ENCODE measurements around the gene PTPN2.

PTPN2 gene

GRCh38 chr18:12750076-12750714 lies 133.8 kb downstream of the PTPN2 start:
- TF ChIP-seq CTCF (IDR thresholded peaks at IDR 0.05; ENCODE audit: extremely low read depth, missing control alignments) = no peak
- no peak for DNase-seq (ENCODE audit: low spot score)

- no peak for DNase-seq (ENCODE audit: low spot score)
- no peak for TF ChIP-seq CTCF (IDR thresholded peaks at IDR 0.05; ENCODE audit: extremely low read depth, missing control alignments)
These were observed 134.9 kb downstream of the PTPN2 start for GRCh38 chr18:12749121-12749520.

DNA sequence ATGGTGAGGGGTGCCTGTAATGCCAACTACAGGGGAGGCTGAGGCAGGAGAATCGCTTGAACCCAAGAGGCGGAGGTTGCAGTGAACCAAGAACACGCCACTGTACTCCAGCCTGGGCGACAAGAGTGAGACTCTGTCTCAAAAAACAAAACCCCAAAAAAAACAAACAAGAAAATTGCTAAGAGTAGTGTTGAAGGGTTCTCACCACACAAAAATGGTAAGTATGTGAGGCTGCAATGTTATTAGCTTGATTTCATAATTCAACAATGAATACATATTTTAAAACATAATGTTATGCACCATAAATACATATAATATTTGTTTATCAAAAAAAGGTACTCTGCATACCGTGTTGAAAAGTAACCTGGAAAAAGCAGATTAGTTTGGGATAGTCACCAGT lies 135.4 kb downstream of the PTPN2 start:
- no peak for DNase-seq (ENCODE audit: low spot score)

DNA sequence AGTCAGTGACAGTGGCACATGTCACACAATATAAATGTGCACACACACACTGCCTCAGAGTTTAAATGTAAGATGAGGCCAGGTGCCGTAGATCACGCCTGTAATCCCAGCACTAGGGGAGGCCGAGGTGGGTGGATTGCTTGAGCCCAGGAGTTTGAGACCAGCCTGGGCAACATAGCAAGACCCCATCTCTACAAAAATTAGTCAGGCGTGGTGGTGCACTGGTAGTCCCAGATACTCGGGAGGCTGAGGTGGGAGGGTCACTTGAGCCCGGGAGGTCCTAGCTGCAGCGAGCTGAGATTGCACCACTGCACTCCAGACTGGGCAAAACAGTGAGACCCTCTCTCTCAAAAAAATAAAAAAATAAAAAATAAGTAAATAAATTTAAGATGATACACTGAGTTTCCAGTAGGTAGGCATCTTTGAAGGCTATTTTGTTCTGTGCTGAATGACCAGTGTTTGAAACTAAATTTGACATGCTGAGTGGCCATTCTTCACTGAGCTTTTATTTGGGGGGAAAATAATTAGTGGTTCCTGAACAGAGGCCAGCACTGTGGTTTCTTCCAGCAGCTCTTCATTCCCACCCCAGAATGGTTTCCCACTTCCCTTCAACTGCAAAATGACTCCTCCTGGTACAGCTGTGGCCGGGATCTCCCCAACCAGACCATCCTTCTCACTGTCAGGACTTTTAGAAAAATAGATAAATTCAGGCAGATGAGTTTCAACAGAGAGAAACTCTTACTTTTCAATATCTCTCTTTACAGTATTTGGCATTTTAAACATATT lies 136.3 kb downstream of the PTPN2 start:
- TF ChIP-seq CTCF (IDR thresholded peaks at IDR 0.05; ENCODE audit: extremely low read depth, missing control alignments) = no peak
- no peak for DNase-seq (ENCODE audit: low spot score)

More for the DNA sequence above, 135.4 kb downstream of the PTPN2 start:
- TF ChIP-seq CTCF (IDR thresholded peaks at IDR 0.05; ENCODE audit: extremely low read depth, missing control alignments) = no peak

GRCh38 chr18:12745095-12745795 lies 138.8 kb downstream of the PTPN2 start:
- TF ChIP-seq CTCF (IDR thresholded peaks at IDR 0.05; ENCODE audit: extremely low read depth, missing control alignments) = no peak
- no peak for DNase-seq (ENCODE audit: low spot score)

DNA sequence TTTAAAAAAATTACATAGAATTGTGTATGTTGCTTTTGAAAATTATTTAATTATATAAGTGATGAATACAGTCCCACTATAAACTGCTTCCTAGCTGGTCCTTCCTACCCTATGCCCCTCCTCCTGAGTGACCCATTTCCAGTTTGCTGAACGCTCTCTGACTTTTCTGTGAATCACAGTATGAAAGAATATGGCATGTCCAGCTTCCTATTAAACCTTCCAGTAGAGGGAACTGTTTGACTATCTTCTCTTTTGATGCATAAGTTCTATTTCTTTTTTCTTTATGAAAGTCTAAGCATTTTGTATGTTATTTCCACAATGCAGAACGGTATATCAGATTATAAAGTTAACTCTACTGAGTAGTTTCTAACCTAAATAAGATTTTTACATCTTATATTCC lies 139.9 kb downstream of the PTPN2 start:
- TF ChIP-seq CTCF (IDR thresholded peaks at IDR 0.05; ENCODE audit: extremely low read depth, missing control alignments) = no peak
- DNase-seq (ENCODE audit: low spot score) = peak; percentile 62

DNA sequence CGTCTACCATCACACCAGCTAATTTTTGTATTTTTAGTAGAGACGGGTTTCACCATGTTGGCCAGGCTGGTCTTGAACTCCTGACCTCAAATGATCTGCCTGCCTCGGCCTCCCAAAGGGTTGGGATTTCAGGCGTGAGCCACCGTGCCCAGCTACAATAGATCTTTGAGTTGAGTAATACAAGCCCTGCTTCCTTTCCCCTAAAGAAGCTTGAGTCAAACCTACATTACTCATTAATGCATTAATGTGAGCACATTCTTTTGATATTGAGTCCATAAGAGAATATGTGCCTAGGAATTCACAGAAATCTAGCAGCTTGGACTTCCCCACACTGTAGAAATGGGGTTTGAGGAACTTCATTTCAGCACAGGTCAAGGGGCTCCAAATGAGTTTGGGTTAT lies 141.6 kb downstream of the PTPN2 start:
- no peak for TF ChIP-seq CTCF (IDR thresholded peaks at IDR 0.05; ENCODE audit: extremely low read depth, missing control alignments)
- DNase-seq (ENCODE audit: low spot score) = no peak

All from GM20000 (cell line).